Endometrium (tissue), 2 donors: ENCODE results near the gene DCC.
"Not testable (repeated sequence)": the region's sequence is repeated elsewhere in the genome, so short reads cannot be mapped to it uniquely, and the experiment has no call there.

Experiments used
- FAIRE-seq: peaks from 2 replicates; lab custom pipeline; 2012; peaks lifted over from hg19 to GRCh38; lab: Jason Lieb, UNC
- donor health status: control.
- donor health status: control.

Gene DCC

GRCh38 chr18:53511725-53512124 is 1171.7 kb downstream of the DCC start:
- not testable (repeated sequence) for FAIRE-seq

- FAIRE-seq = no peak
Measured at GRCh38 chr18:53521068-53521467, 1181.1 kb downstream of the DCC start.

GRCh38 chr18:53526101-53526870 is 1186.3 kb downstream of the DCC start:
- no peak for FAIRE-seq

- no peak for FAIRE-seq
Measured at GRCh38 chr18:53527365-53527764, 1187.4 kb downstream of the DCC start.

- FAIRE-seq = no peak
Measured at GRCh38 chr18:53531187-53531586, 1191.2 kb downstream of the DCC start.

GRCh38 chr18:53531896-53532295 is 1191.9 kb downstream of the DCC start:
- FAIRE-seq = no peak

- FAIRE-seq = no peak
Measured at GRCh38 chr18:53534203-53534602, 1194.2 kb downstream of the DCC start.

GRCh38 chr18:53534695-53535094 is 1194.7 kb downstream of the DCC start:
- FAIRE-seq = no peak

GRCh38 chr18:53536908-53537307 is 1196.9 kb downstream of the DCC start:
- no peak for FAIRE-seq

GRCh38 chr18:53541924-53542323 is 1201.9 kb downstream of the DCC start:
- no peak for FAIRE-seq

GRCh38 chr18:53543711-53544110 is 1203.7 kb downstream of the DCC start:
- FAIRE-seq = no peak

GRCh38 chr18:53544917-53545316 is 1204.9 kb downstream of the DCC start:
- FAIRE-seq = no peak

- FAIRE-seq = no peak
Measured at GRCh38 chr18:53551868-53552426, 1212.0 kb downstream of the DCC start.

GRCh38 chr18:53553030-53553429 is 1213.0 kb downstream of the DCC start:
- FAIRE-seq = no peak

GRCh38 chr18:53556450-53556849 is 1216.5 kb downstream of the DCC start:
- no peak for FAIRE-seq

GRCh38 chr18:53560546-53560945 is 1220.5 kb downstream of the DCC start:
- FAIRE-seq = no peak

- FAIRE-seq = no peak
Measured at GRCh38 chr18:53566626-53567025, 1226.6 kb downstream of the DCC start.

GRCh38 chr18:53567929-53568574 is 1228.1 kb downstream of the DCC start:
- FAIRE-seq = peak; percentile 23
